GM03348 (cell line): Measurements from ENCODE around the gene TRPM4.
"Not testable (repeated sequence)": the region's sequence is repeated elsewhere in the genome, so short reads cannot be mapped to it uniquely, and the experiment has no call there.

Experiments
- DNase-seq: peaks from one replicate; pipeline ENCODE4 v3.0.0; 2012; ENCODE audit warnings: low spot score

TRPM4 gene

GRCh38 chr19:49151267-49152118 is 6.1 kb upstream of the TRPM4 start:
- DNase-seq = peak; percentile 67

- DNase-seq = no peak
Measured at GRCh38 chr19:49152119-49152550, 5.5 kb upstream of the TRPM4 start.

GRCh38 chr19:49153167-49153809 is 4.3 kb upstream of the TRPM4 start:
- no peak for DNase-seq

- no peak for DNase-seq
Measured at GRCh38 chr19:49154279-49154678, 3.3 kb upstream of the TRPM4 start.

- DNase-seq = no peak
Measured at GRCh38 chr19:49155005-49155819, 2.4 kb upstream of the TRPM4 start, which contains the start of gene HRC. Gene HRC (minus strand): TSS chr19:49155396. CDS start chr19:49155237, 159 bp downstream.

GRCh38 chr19:49155820-49156346 is 1.7 kb upstream of the TRPM4 start:
- DNase-seq = no peak

- no peak for DNase-seq
Measured at GRCh38 chr19:49160450-49161189, 3.0 kb downstream of the TRPM4 start.

- no peak for DNase-seq
Measured at GRCh38 chr19:49161987-49162386, 4.4 kb downstream of the TRPM4 start.

GRCh38 chr19:49165111-49165750 is 7.6 kb downstream of the TRPM4 start:
- DNase-seq = no peak

- DNase-seq = no peak
Measured at GRCh38 chr19:49165865-49166301, 8.3 kb downstream of the TRPM4 start.

GRCh38 chr19:49167857-49168409 is 10.3 kb downstream of the TRPM4 start:
- DNase-seq = no peak

- no peak for DNase-seq
Measured at GRCh38 chr19:49168421-49168820, 10.8 kb downstream of the TRPM4 start.

GRCh38 chr19:49173198-49173597 is 15.6 kb downstream of the TRPM4 start:
- no peak for DNase-seq

- no peak for DNase-seq
Measured at GRCh38 chr19:49180659-49181058, 23.1 kb downstream of the TRPM4 start.

GRCh38 chr19:49182010-49182847 is 24.6 kb downstream of the TRPM4 start:
- not testable (repeated sequence) for DNase-seq

GRCh38 chr19:49182848-49183375 is 25.3 kb downstream of the TRPM4 start:
- DNase-seq = no peak

GRCh38 chr19:49186108-49186507 is 28.5 kb downstream of the TRPM4 start:
- DNase-seq = no peak

GRCh38 chr19:49188626-49189200 is 31.1 kb downstream of the TRPM4 start:
- DNase-seq = no peak

GRCh38 chr19:49189259-49189658 is 31.7 kb downstream of the TRPM4 start:
- DNase-seq = no peak
